Measurements from ENCODE around the gene OR2A7. TPM values are rescaled to one million over a fixed set of nuclear protein-coding genes. Genes with fewer than 3 reads are reported as not detected.
"Not testable (repeated sequence)": the region's sequence is repeated elsewhere in the genome, so short reads cannot be mapped to it uniquely, and the experiment has no call there.

OR2A7 gene
- total RNA-seq, 4 donors from 2014 or later: 14.1 to 50.9 (median 25.1) TPM

DNA sequence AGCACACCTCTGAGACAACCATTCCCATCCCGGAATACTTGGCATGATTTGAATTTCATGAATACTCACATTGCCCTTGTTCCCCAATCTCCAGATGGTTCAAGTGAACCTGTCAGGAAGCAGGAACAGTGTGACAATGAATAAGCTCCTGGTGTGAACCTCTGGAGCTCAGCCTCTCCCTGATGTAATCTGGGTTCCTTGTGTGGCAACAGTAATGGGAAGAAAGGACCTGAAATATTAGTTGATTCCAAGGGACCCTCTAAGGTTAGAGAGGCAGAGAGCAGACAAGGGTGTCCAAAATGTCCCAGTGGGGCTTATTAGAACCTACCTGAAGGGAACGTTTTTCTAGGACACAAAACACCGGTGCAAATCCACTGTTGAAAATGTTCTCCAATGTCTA, 8.5 kb downstream of the OR2A7 start:
- no peak for TF ChIP-seq POLR2AphosphoS5 (IDR thresholded peaks at IDR 0.05)
- TF ChIP-seq, protein P1, sequence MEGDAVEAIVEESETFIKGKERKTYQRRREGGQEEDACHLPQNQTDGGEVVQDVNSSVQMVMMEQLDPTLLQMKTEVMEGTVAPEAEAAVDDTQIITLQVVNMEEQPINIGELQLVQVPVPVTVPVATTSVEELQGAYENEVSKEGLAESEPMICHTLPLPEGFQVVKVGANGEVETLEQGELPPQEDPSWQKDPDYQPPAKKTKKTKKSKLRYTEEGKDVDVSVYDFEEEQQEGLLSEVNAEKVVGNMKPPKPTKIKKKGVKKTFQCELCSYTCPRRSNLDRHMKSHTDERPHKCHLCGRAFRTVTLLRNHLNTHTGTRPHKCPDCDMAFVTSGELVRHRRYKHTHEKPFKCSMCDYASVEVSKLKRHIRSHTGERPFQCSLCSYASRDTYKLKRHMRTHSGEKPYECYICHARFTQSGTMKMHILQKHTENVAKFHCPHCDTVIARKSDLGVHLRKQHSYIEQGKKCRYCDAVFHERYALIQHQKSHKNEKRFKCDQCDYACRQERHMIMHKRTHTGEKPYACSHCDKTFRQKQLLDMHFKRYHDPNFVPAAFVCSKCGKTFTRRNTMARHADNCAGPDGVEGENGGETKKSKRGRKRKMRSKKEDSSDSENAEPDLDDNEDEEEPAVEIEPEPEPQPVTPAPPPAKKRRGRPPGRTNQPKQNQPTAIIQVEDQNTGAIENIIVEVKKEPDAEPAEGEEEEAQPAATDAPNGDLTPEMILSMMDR (IDR thresholded peaks at IDR 0.05): no peak
- TF ChIP-seq EP300 (IDR thresholded peaks at IDR 0.05; ENCODE audit: low read depth): no peak
- H3K27ac ChIP-seq: no peak overlapping the region
- H3K4me3 ChIP-seq: no peak overlapping the region
- DNase-seq: no peak
- intact Hi-C loops (cut with DNase I; ENCODE audit: low total_unique reads): no loop called here
- H3K36me3 ChIP-seq: no peaks in the 10 kb centered on the region
- H3K4me1 ChIP-seq: no peaks in the 10 kb centered on the region
- 88 to 94% methylated on average over 2 to 3 of the region's 3 CpGs for WGBS, 2 donors (ENCODE audit: low coverage in 1 of 2)
- H3K9me3 ChIP-seq: no peaks in the 10 kb centered on the region
- H3K27me3 ChIP-seq: no peaks in the 10 kb centered on the region
- in situ Hi-C loops (cut with MboI; ENCODE audit: low pct_ligation_motif_present in 1 of 4, low pct_unique_long_range_greater_than_20kb in 1 of 4, low sequenced_read_pairs in 3 of 4): no loop called here

DNA sequence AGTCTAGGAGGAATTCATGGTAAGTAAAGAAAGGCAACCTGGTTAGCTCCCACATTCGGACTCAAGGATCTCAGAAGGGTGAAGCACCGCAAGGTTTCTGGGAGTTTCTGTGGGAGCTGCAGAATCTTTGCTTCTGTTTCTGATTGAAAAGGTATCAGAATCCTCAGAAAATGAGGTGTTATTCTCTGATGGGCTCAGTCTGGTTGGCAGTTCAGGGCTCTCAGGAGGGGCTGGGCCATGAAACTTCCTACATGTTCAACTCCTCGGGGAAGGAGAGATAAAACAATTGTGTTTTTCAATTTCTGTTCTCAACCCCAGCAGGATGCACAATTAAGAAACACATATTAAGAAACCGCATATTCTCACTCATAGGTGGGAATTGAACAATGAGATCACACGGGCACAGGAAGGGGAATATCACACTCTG, 9.1 kb downstream of the OR2A7 start:
- WGBS, 2 donors (ENCODE audit: low coverage in 1 of 2): 78 to 94% methylated on average over 2 to 5 of the region's 5 CpGs
- Histone ChIP-seq H3K4me3 (no peak overlapping the region), H3K9me3 (no peaks in the 10 kb centered on the region), H3K36me3 (no peaks in the 10 kb centered on the region), H3K4me1 (no peaks in the 10 kb centered on the region), H3K27ac (no peak overlapping the region), H3K27me3 (no peaks in the 10 kb centered on the region)
- no peak for DNase-seq
- in situ Hi-C loops (cut with MboI; ENCODE audit: low pct_ligation_motif_present in 1 of 4, low pct_unique_long_range_greater_than_20kb in 1 of 4, low sequenced_read_pairs in 3 of 4): no loop called here
- intact Hi-C loops (cut with DNase I; ENCODE audit: low total_unique reads): no loop called here
- TF ChIP-seq, protein P1 (IDR thresholded peaks at IDR 0.05): no peak
- no peak for TF ChIP-seq POLR2A (IDR thresholded peaks at IDR 0.05)
- TF ChIP-seq POLR2AphosphoS5 (IDR thresholded peaks at IDR 0.05): no peak
- TF ChIP-seq EP300 (IDR thresholded peaks at IDR 0.05; ENCODE audit: low read depth): no peak

DNA sequence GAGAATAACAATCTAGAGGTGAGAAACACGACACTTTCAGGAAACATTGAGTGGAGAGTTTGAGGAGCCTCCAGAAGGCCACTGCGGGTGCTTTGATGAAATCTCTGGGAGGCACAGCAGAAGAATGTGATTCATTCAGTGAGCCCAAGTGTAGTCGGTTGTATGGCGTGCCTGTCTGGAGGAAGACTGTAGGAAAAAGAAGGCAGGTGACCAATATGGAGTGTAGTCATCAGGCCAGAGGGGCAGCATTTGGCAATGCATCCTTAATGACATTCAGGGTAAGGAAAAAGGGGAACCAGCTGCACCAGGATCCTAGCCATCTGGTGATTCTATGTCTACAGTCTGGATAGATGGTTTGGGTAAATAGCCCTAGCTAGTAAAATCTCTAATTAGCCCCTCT, 12.3 kb downstream of the OR2A7 start:
- H3K9me3 ChIP-seq; intact Hi-C loops (cut with DNase I; ENCODE audit: low total_unique reads): not testable (repeated sequence)

DNA sequence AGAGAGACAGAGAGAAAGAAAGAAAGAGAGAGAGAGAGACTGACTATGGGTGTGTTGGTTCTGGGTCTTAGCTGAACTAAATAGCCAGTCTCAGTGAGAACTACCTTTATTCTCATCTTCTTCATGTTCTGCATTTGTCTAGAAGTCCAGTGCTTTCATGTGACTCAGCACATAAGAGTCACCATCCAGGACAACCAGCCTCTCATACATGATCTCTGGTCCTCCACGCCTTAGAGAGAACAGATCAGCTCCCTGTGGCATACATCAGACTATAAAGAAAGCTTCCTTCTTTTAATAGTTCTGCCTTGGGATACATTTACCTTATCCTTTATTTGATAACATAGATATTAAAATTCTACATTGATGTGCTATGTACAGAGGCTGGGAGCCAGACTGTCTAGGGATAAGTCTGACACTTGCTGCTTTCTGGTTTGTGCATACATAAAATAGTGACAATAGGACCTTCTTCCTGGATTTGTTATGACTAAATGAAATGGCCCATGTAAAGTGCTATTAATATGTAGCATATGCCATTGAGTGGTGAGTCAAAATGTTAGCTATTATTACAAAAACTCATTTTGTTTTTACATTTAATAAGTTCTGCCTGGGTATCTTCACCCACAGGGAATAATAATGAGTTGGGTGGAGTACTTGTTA, 16.8 kb downstream of the OR2A7 start:
- WGBS, 2 donors (ENCODE audit: low coverage in 1 of 2): no CpG with 5 or more reads among the region's 1 CpG
- in situ Hi-C loops (cut with MboI; ENCODE audit: low pct_ligation_motif_present in 1 of 4, low pct_unique_long_range_greater_than_20kb in 1 of 4, low sequenced_read_pairs in 3 of 4); intact Hi-C loops (cut with DNase I; ENCODE audit: low total_unique reads): not testable (repeated sequence)

More for the DNA sequence above, 12.3 kb downstream of the OR2A7 start:
- H3K4me1 ChIP-seq; H3K27me3 ChIP-seq; DNase-seq; H3K36me3 ChIP-seq; H3K27ac ChIP-seq; in situ Hi-C loops (cut with MboI; ENCODE audit: low pct_ligation_motif_present in 1 of 4, low pct_unique_long_range_greater_than_20kb in 1 of 4, low sequenced_read_pairs in 3 of 4); H3K4me3 ChIP-seq: not testable (repeated sequence)
- WGBS, 2 donors (ENCODE audit: low coverage in 1 of 2): no CpG with 5 or more reads among the region's 4 CpGs

DNA sequence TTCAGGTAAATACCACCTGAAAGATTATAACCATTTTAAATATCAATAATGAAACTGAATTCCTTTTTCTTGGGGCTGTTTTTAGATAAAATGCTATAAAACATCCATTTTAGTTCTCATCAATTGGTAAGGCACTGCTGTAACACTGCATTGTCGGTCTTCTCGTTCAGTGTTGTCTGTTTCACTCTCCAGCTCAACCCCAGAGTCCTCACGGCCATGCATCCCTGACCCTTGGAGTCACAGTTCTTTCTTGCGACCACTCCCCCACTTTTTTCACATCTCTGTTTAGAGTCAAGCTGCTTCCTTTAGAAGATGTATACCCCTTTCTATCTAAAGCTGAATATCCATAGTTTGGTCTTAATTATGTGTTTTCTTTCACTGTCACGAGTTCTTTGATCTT, 17.6 kb downstream of the OR2A7 start:
- in situ Hi-C loops (cut with MboI; ENCODE audit: low pct_ligation_motif_present in 1 of 4, low pct_unique_long_range_greater_than_20kb in 1 of 4, low sequenced_read_pairs in 3 of 4); H3K4me3 ChIP-seq; H3K27ac ChIP-seq; H3K9me3 ChIP-seq; H3K36me3 ChIP-seq; DNase-seq; H3K4me1 ChIP-seq; H3K27me3 ChIP-seq; intact Hi-C loops (cut with DNase I; ENCODE audit: low total_unique reads): not testable (repeated sequence)
- no CpG with 5 or more reads among the region's 5 CpGs for WGBS, 2 donors (ENCODE audit: low coverage in 1 of 2)

More for the DNA sequence above, 16.8 kb downstream of the OR2A7 start:
- H3K27ac ChIP-seq, H3K4me3 ChIP-seq, H3K4me1 ChIP-seq, DNase-seq, H3K36me3 ChIP-seq, H3K9me3 ChIP-seq, H3K27me3 ChIP-seq: not testable (repeated sequence)

DNA sequence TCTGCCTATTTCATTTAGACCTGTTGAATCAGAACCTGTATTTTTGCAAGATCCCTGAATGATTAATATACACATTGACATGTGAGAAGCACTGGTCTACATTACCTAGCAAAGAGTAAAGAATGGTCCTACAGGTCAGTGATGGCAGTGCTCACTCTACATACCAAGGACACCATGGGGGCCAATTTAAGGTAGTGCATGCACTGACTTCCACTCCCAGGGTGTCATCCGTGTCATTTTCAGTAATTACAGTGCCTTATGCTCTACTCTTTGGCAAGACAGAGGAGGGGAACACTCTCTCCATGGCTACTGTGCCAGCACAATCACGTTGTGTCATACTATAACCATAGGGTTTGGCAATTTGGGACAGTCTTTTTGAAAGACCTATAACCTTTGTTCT, 19.2 kb downstream of the OR2A7 start:
- whole genome bisulfite sequencing, 2 donors (ENCODE audit: low coverage in 1 of 2): no CpG with 5 or more reads among the region's 2 CpGs
- in situ Hi-C loops (cut with MboI; ENCODE audit: low pct_ligation_motif_present in 1 of 4, low pct_unique_long_range_greater_than_20kb in 1 of 4, low sequenced_read_pairs in 3 of 4); H3K4me1 ChIP-seq; intact Hi-C loops (cut with DNase I; ENCODE audit: low total_unique reads); H3K4me3 ChIP-seq; H3K36me3 ChIP-seq; H3K27ac ChIP-seq; DNase-seq; H3K9me3 ChIP-seq; H3K27me3 ChIP-seq: not testable (repeated sequence)

DNA sequence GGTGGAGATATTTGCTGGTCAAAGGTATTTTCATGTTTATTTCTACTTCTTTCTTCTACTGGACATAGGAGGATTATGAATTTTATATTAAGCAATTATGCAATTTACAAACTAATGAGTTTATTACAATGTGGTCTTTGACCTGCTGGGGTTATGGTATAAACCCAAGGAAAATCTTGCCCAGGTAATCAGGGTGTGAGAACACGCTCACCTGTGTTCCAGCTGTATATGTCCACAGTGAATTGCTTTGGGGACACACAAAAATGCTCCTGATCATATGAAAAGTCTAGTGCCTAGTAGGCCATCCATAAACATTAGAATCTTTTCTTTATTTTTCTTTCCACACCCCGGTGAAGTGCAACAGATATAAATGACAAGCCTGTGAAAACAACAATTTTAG, 25.2 kb downstream of the OR2A7 start, which contains the start of gene OR2A42:
OR2A42 (minus strand) TSS at position 241 of the 400 bp plus-strand sequence. CDS start 6,762 bp downstream, outside the sequence.
- H3K36me3 ChIP-seq; H3K4me1 ChIP-seq; DNase-seq; H3K27ac ChIP-seq; H3K4me3 ChIP-seq; intact Hi-C loops (cut with DNase I; ENCODE audit: low total_unique reads); H3K9me3 ChIP-seq; H3K27me3 ChIP-seq; in situ Hi-C loops (cut with MboI; ENCODE audit: low pct_ligation_motif_present in 1 of 4, low pct_unique_long_range_greater_than_20kb in 1 of 4, low sequenced_read_pairs in 3 of 4): not testable (repeated sequence)
- 85% methylated on average over 1 of the region's 2 CpGs; no CpG with 5 or more reads in 1 of the 2 donors for WGBS, 2 donors (ENCODE audit: low coverage in 1 of 2)

DNA sequence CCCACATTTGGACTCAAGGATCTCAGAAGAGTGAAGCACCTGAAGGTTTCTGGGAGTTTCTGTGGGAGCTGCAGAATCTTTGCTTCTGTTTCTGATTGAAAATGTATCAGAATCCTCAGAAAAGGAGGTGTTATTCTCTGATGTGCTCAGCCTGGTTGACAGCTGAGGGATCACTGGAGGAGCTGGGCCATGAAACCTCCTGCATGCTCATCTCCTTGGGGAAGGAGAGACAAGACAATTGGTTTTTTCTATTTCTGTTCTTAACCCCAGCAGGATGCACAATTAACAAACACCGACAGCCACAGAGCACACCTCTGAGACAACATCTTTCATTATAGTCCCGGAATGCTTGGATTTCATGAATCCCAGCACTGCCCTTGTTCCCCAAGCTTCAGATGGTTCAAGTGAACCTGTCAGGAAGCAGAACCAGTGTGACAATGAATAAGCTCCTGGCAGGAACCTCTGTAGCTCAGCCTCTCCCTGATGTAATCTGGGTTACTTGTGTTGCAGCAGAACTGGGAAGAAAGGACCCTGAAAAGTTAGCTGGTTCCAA, 26.0 kb downstream of the OR2A7 start:
- H3K36me3 ChIP-seq; H3K27me3 ChIP-seq; DNase-seq; H3K4me1 ChIP-seq; intact Hi-C loops (cut with DNase I; ENCODE audit: low total_unique reads); H3K9me3 ChIP-seq; H3K27ac ChIP-seq; in situ Hi-C loops (cut with MboI; ENCODE audit: low pct_ligation_motif_present in 1 of 4, low pct_unique_long_range_greater_than_20kb in 1 of 4, low sequenced_read_pairs in 3 of 4); H3K4me3 ChIP-seq: not testable (repeated sequence)
- 96% methylated on average over 2 of the region's 2 CpGs; no CpG with 5 or more reads in 1 of the 2 donors for WGBS, 2 donors (ENCODE audit: low coverage in 1 of 2)
